Fibroblast of gingiva (primary cell): ENCODE results near the gene DOCK3.
"Not testable (repeated sequence)": the region's sequence is repeated elsewhere in the genome, so short reads cannot be mapped to it uniquely, and the experiment has no call there.

ENCODE experiments used
- DNase-seq: peaks from one replicate; pipeline ENCODE4 v3.0.0-alpha.2; 2011; ENCODE audit warnings: low read depth

The DOCK3 gene

GRCh38 chr3:50676031-50676705, 1.4 kb downstream of the DOCK3 start:
- no peak for DNase-seq

GRCh38 chr3:50687127-50687751, 12.5 kb downstream of the DOCK3 start:
- DNase-seq: no peak

GRCh38 chr3:50687916-50688315, 13.2 kb downstream of the DOCK3 start:
- no peak for DNase-seq

GRCh38 chr3:50688602-50689001, 13.9 kb downstream of the DOCK3 start:
- not testable (repeated sequence) for DNase-seq

- no peak for DNase-seq
These were observed 14.8 kb downstream of the DOCK3 start for GRCh38 chr3:50689558-50689957.

GRCh38 chr3:50695031-50695430, 20.3 kb downstream of the DOCK3 start:
- DNase-seq: no peak

GRCh38 chr3:50696276-50696675, 21.5 kb downstream of the DOCK3 start:
- DNase-seq: no peak

- DNase-seq: no peak
These were observed 23.5 kb downstream of the DOCK3 start for GRCh38 chr3:50698269-50698668.

GRCh38 chr3:50708620-50709019, 33.9 kb downstream of the DOCK3 start:
- DNase-seq: no peak

GRCh38 chr3:50714946-50715345, 40.2 kb downstream of the DOCK3 start:
- DNase-seq: no peak

GRCh38 chr3:50724831-50725230, 50.1 kb downstream of the DOCK3 start:
- DNase-seq: no peak

- no peak for DNase-seq
These were observed 60.3 kb downstream of the DOCK3 start for GRCh38 chr3:50734985-50735384.

- no peak for DNase-seq
These were observed 62.6 kb downstream of the DOCK3 start for GRCh38 chr3:50737193-50737905.

GRCh38 chr3:50737906-50738598, 63.3 kb downstream of the DOCK3 start:
- no peak for DNase-seq

GRCh38 chr3:50743643-50744042, 68.9 kb downstream of the DOCK3 start:
- DNase-seq: no peak

- no peak for DNase-seq
These were observed 75.1 kb downstream of the DOCK3 start for GRCh38 chr3:50749822-50750221.

- DNase-seq: no peak
These were observed 84.3 kb downstream of the DOCK3 start for GRCh38 chr3:50759015-50759414.

- no peak for DNase-seq
These were observed 103.0 kb downstream of the DOCK3 start for GRCh38 chr3:50777680-50778079.

- DNase-seq: not testable (repeated sequence)
These were observed 107.0 kb downstream of the DOCK3 start for GRCh38 chr3:50781766-50782165.

GRCh38 chr3:50786631-50787030, 111.9 kb downstream of the DOCK3 start:
- no peak for DNase-seq

GRCh38 chr3:50790894-50791293, 116.2 kb downstream of the DOCK3 start:
- not testable (repeated sequence) for DNase-seq

- DNase-seq: no peak
These were observed 117.8 kb downstream of the DOCK3 start for GRCh38 chr3:50792568-50792967.

GRCh38 chr3:50803805-50804204, 129.1 kb downstream of the DOCK3 start:
- not testable (repeated sequence) for DNase-seq
